ENCODE results near the gene DGKQ.
"Not testable (repeated sequence)": the region's sequence is repeated elsewhere in the genome, so short reads cannot be mapped to it uniquely, and the experiment has no call there.

The DGKQ gene

GRCh38 chr4:919004-919680 lies 54.2 kb downstream of the DGKQ start:
- DNase-seq = not testable (repeated sequence)

GRCh38 chr4:918591-918990 lies 54.8 kb downstream of the DGKQ start:
- DNase-seq = not testable (repeated sequence)

DNA sequence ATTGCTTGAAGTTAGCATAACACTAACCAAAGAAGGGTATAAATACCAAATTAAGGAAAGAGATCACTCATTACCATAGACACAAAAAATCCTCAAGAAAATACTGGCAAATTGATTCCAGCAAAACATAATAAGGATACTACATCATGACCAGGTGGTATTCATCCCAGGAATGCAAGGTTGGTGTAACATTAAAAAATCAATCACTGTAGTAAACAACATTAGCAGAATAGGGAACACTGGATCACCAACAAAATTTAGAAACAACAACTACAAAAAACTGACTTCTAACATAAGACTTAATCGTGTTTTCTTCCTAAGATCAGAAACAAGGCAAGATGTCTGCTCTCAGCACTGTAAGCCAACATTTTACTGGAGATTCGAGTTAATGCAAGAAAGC lies 55.4 kb downstream of the DGKQ start:
- no peak for DNase-seq

GRCh38 chr4:917466-917865 lies 55.9 kb downstream of the DGKQ start:
- DNase-seq = no peak

GRCh38 chr4:915595-915994 lies 57.8 kb downstream of the DGKQ start:
- DNase-seq = no peak

- no peak for DNase-seq
These were observed 58.3 kb downstream of the DGKQ start for GRCh38 chr4:915041-915474.

DNA sequence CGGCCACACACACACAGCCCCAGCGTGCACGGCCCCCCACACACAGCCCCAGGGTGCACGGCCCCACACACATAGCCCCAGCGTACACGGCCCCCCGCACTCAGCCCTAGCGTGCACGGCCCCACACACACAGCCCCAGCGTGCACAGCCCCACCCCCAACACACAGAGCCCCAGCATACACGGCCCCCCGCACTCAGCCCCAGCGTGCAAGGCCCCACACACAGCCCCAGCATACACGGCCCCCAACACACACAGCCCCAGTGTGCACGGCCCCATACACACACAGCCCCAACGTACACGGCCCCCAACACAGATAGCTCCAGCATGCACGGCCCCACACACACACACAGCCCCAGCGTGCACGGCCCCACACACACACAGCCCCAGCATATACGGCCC lies 58.8 kb downstream of the DGKQ start:
- DNase-seq = no peak

DNA sequence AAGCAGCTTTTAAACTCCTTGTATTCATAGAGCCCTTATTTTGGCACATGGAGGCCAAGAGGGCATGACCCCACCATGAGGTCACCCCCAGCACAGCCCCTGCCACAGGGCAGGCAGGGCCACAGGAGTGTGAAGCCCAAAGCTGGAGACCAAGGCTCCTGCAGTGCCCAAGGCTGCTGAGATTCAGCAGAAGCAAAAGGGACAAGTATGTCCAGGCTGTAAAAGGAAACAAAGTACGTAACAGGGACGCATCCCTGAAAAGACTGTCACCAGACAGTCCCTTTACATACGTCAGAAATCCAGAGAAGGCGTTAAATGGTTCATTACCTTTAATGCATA lies 60.1 kb downstream of the DGKQ start:
- no peak for DNase-seq

GRCh38 chr4:912548-913279 lies 60.7 kb downstream of the DGKQ start:
- no peak for DNase-seq

- no peak for DNase-seq
These were observed 61.4 kb downstream of the DGKQ start for GRCh38 chr4:911871-912490.

GRCh38 chr4:911221-911751 lies 62.1 kb downstream of the DGKQ start:
- DNase-seq = no peak

DNA sequence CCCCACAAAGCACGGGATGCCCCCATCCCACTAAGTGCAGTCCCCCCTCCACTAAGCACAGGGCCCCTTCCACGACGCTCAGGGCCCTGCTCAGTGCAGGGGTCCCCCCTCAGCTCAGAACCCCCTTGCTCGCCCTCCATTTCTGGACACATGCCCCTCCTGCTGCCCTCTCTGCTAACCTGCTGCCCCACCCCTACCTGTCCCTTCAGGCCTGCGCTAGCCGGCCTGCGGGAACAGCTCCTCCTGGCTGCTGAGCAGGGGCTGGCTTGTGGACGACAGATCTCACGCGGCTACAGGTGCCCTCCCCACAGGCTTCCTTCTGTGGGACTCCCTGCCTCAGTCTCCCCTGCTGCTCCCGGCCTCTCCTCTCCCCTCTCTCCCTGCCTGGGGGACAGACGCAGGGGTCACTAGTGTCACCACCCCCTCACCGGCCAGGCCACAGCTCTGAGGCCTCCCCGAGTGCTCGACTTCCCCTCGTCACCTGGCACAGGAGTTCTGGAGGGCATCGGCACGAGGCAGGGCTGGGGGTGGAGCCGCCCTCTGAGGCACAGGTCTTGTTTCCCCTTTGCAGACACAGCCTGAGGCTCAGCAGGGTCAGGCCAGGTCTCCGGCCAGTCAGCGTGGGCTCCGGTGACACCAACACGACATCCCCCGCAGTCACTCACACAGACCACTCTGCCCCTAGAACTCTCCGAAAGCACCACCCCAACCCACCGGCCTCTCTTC lies 62.8 kb downstream of the DGKQ start:
- DNase-seq = no peak

DNA sequence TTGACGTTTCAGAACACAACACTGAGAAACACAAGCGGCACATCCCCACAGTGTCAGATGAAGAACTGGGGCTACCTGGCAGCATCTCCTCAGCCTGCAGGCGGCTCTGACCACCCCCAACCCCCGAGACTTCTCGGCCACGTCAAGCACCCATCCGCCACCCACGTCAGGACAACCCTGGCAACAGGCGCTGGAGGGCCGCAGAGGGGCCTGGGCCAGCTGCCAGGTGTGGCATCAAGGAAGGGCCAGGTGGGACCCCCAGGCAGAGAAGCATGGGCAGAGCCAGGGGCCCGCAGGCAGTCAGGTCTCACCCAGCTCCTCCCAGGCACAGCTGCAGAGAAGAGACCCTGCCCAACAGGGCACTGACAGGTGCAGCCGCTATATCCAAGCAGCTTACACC lies 63.5 kb downstream of the DGKQ start:
- no peak for DNase-seq

- DNase-seq = no peak
These were observed 64.2 kb downstream of the DGKQ start for GRCh38 chr4:909131-909571.
